Neuronal stem cell (in vitro differentiated cells): ENCODE data around the gene MAP4.

Source experiments
- DNase-seq: peaks from one replicate; pipeline ENCODE4 v3.0.0-alpha.2; 2013; ENCODE audit warnings: low spot score
- H2AFZ ChIP-seq: one replicate; pipeline ENCODE4 v1.6.1; 2013; ENCODE audit warnings: mild to moderate bottlenecking, low read length, inconsistent platforms
- H2AK5ac ChIP-seq: 2 replicates; pipeline ENCODE4 v1.6.1; 2013; ENCODE audit warnings: low read depth, mild to moderate bottlenecking, inconsistent platforms, low read length, moderate library complexity, mixed read lengths
- H2BK120ac ChIP-seq: 2 replicates; pipeline ENCODE4 v1.6.1; 2013; ENCODE audit warnings: low read depth, mild to moderate bottlenecking, inconsistent platforms, low read length, moderate library complexity, mixed read lengths
- H2BK12ac ChIP-seq: one replicate; pipeline ENCODE4 v1.6.1; 2013; ENCODE audit warnings: low read length, inconsistent platforms
- H2BK15ac ChIP-seq: 2 replicates; pipeline ENCODE4 v1.6.1; 2013; ENCODE audit warnings: mild to moderate bottlenecking, low read length, inconsistent platforms, mixed read lengths
- H2BK5ac ChIP-seq: one replicate; pipeline ENCODE4 v1.6.1; 2013; ENCODE audit warnings: inconsistent platforms, mild to moderate bottlenecking, low read length, moderate library complexity
- H3K14ac ChIP-seq: one replicate; pipeline ENCODE4 v1.6.1; 2013; ENCODE audit warnings: low read length, inconsistent platforms
- H3K18ac ChIP-seq: 2 replicates; pipeline ENCODE4 v1.6.1; 2013; ENCODE audit warnings: low read length, inconsistent platforms
- H3K23ac ChIP-seq: 2 replicates; pipeline ENCODE4 v1.6.1; 2013; ENCODE audit warnings: low read depth, mild to moderate bottlenecking, mixed read lengths, low read length, inconsistent platforms; ENCODE audit not compliant: poor library complexity
- H3K27ac ChIP-seq: replicated peaks from 3 replicates; pipeline ENCODE4 v1.5.1; 2013; ENCODE audit warnings: low read length, inconsistent platforms
- H3K27me3 ChIP-seq, 3 experiments: 2 replicates each; pipeline ENCODE4 v1.6.1; 2013; ENCODE audit warnings: low read length in 3 of 3, mild to moderate bottlenecking in 2 of 3, inconsistent platforms in 1 of 3, low read depth in 1 of 3, mixed read lengths in 1 of 3, moderate library complexity in 1 of 3; ENCODE audit not compliant: control insufficient read depth in 3 of 3, insufficient read depth in 3 of 3
- H3K36me3 ChIP-seq, 2 donors: replicated peaks in 1 of 2; 2 replicates each; pipeline ENCODE4 v1.6.1; 2013; ENCODE audit warnings: low read length in 2 of 2; ENCODE audit not compliant: control insufficient read depth in 2 of 2, insufficient read depth in 2 of 2
- H3K4ac ChIP-seq: 2 replicates; pipeline ENCODE4 v1.6.1; 2013; ENCODE audit warnings: inconsistent platforms, mild to moderate bottlenecking, low read length, moderate library complexity
- H3K4me1 ChIP-seq, 2 donors: 1 replicate in 1 of 2; 2 replicates in 1 of 2; pipeline ENCODE4 v1.6.1; 2013; ENCODE audit warnings: low read length in 2 of 2, low read depth in 1 of 2; ENCODE audit not compliant: control insufficient read depth in 2 of 2, insufficient read depth in 1 of 2
- H3K4me2 ChIP-seq: one replicate; pipeline ENCODE4 v1.6.1; 2013; ENCODE audit warnings: mild to moderate bottlenecking, low read length, inconsistent platforms; ENCODE audit not compliant: insufficient read depth, poor library complexity, severe bottlenecking
- H3K4me3 ChIP-seq, 2 donors: 2 replicates each; pipeline ENCODE4 v1.5.1; 2013; ENCODE audit warnings: low read length in 2 of 2, mild to moderate bottlenecking in 2 of 2, inconsistent platforms in 1 of 2, moderate library complexity in 1 of 2
- H3K79me1 ChIP-seq: one replicate; pipeline ENCODE4 v1.6.1; 2013; ENCODE audit warnings: low read depth, mild to moderate bottlenecking, inconsistent platforms, low read length, moderate library complexity
- H3K9ac ChIP-seq: one replicate; pipeline ENCODE4 v1.6.1; 2013; ENCODE audit warnings: mild to moderate bottlenecking, low read depth, low read length, inconsistent platforms; ENCODE audit not compliant: poor library complexity
- H3K9me3 ChIP-seq, 2 donors: replicated peaks in 1 of 2; 2 replicates each; pipeline versions ENCODE3 to v1.6.1; 2013; ENCODE audit warnings: low read length in 2 of 2, mild to moderate bottlenecking in 2 of 2, inconsistent platforms in 1 of 2, low read depth in 1 of 2, mixed read lengths in 1 of 2, moderate library complexity in 1 of 2; ENCODE audit not compliant: control insufficient read depth in 2 of 2, insufficient read depth in 1 of 2
- H4K8ac ChIP-seq: one replicate; pipeline ENCODE4 v1.6.1; 2013; ENCODE audit warnings: low read depth, mild to moderate bottlenecking, inconsistent platforms, low read length, moderate library complexity
- H4K91ac ChIP-seq: one replicate; pipeline ENCODE4 v1.6.1; 2013; ENCODE audit warnings: low read length, low read depth, mild to moderate bottlenecking, inconsistent platforms; ENCODE audit not compliant: poor library complexity
- WGBS, 2 donors: extraction: QIAGEN DNeasy Blood & Tissue Kit; methylation state at CpG; one replicate each; pipeline ENCODE4 v1.1.7; 2013; ENCODE audit warnings: missing lambda C conversion rate in 2 of 2, mixed read lengths in 1 of 2; ENCODE audit not compliant: insufficient read length in 2 of 2, insufficient replicate concordance in 1 of 2; ENCODE audit errors: extremely low coverage in 2 of 2; 5-methylcytosine and 5-hydroxymethylcytosine counted together

The MAP4 gene

GRCh38 chr3:47884603-47885002 lies 131.6 kb downstream of the MAP4 start:
- H3K9ac ChIP-seq = no peak overlapping the region
- no peak overlapping the region for H3K4ac ChIP-seq
- WGBS, 2 donors = no CpG with 5 or more reads among the region's 3 CpGs
- no peak overlapping the region for H3K4me2 ChIP-seq
- H3K23ac ChIP-seq = no peak overlapping the region
- no peaks in the 10 kb centered on the region for H3K79me1 ChIP-seq
- no peak overlapping the region for H3K14ac ChIP-seq
- H4K8ac ChIP-seq = no peak overlapping the region
- peak overlapping the region; percentile 1 for H3K27ac ChIP-seq
- H3K27me3 ChIP-seq = no peaks in the 10 kb centered on the region
- peaks cover 2 to 43% of the 10 kb centered on the region in 2 donors for H3K36me3 ChIP-seq
- H2BK5ac ChIP-seq = no peak overlapping the region
- no peak overlapping the region for H2AFZ ChIP-seq
- H3K4me1 ChIP-seq = peaks cover 1 to 11% of the 10 kb centered on the region in 2 donors
- no peak overlapping the region for H4K91ac ChIP-seq
- H2BK120ac ChIP-seq = no peak overlapping the region
- peak overlapping the region; percentile 53 for H2AK5ac ChIP-seq
- H2BK15ac ChIP-seq = peak overlapping the region; percentile 54
- no peaks in the 10 kb centered on the region for H3K9me3 ChIP-seq
- peak overlapping the region; percentile 51 for H3K18ac ChIP-seq
- no peak for DNase-seq
- no peak overlapping the region for H2BK12ac ChIP-seq
- H3K4me3 ChIP-seq = no peak overlapping the region

- no peaks in the 10 kb centered on the region for H3K9me3 ChIP-seq
- H3K14ac ChIP-seq = no peak overlapping the region
- no peak overlapping the region for H2BK120ac ChIP-seq
- peaks cover 2 to 44% of the 10 kb centered on the region in 2 donors for H3K36me3 ChIP-seq
- no peak overlapping the region for H3K23ac ChIP-seq
- H3K4me3 ChIP-seq = no peak overlapping the region
- no peak for DNase-seq
- H4K8ac ChIP-seq = no peak overlapping the region
- H3K4ac ChIP-seq = no peak overlapping the region
- no peak overlapping the region for H3K18ac ChIP-seq
- H3K27ac ChIP-seq = no peak overlapping the region
- H3K4me2 ChIP-seq = no peak overlapping the region
- H2BK15ac ChIP-seq = no peak overlapping the region
- no peaks in the 10 kb centered on the region for H3K27me3 ChIP-seq
- no peak overlapping the region for H2BK12ac ChIP-seq
- no peak overlapping the region for H4K91ac ChIP-seq
- H2AFZ ChIP-seq = no peak overlapping the region
- H3K79me1 ChIP-seq = no peaks in the 10 kb centered on the region
- no peak overlapping the region for H3K9ac ChIP-seq
- WGBS, 2 donors = no CpG with 5 or more reads among the region's 2 CpGs
- H3K4me1 ChIP-seq = no peaks in the 10 kb centered on the region
- H2AK5ac ChIP-seq = no peak overlapping the region
- no peak overlapping the region for H2BK5ac ChIP-seq
Measured at GRCh38 chr3:47882338-47882737, 133.9 kb downstream of the MAP4 start.

- Histone ChIP-seq H2BK120ac (no peak overlapping the region), H3K4me3 (no peak overlapping the region), H3K4ac (no peak overlapping the region), H3K18ac (no peak overlapping the region), H3K79me1 (no peaks in the 10 kb centered on the region), H2BK5ac (no peak overlapping the region), H3K9me3 (no peaks in the 10 kb centered on the region), H3K9ac (no peak overlapping the region), H3K14ac (no peak overlapping the region), H4K91ac (no peak overlapping the region), H3K36me3 (peaks cover 2 to 53% of the 10 kb centered on the region in 2 donors), H2AK5ac (no peak overlapping the region), H3K4me2 (no peak overlapping the region), H2BK15ac (no peak overlapping the region), H3K27me3 (no peaks in the 10 kb centered on the region), H3K27ac (no peak overlapping the region), H2AFZ (no peak overlapping the region), H3K23ac (no peak overlapping the region), H4K8ac (no peak overlapping the region), H3K4me1 (peaks cover 0 to 7% of the 10 kb centered on the region in 2 donors), H2BK12ac (no peak overlapping the region)
- no peak for DNase-seq
Measured at GRCh38 chr3:47877719-47878118, 138.5 kb downstream of the MAP4 start.

GRCh38 chr3:47877290-47877689 lies 138.9 kb downstream of the MAP4 start:
- Histone ChIP-seq H3K79me1 (no peaks in the 10 kb centered on the region), H3K18ac (no peak overlapping the region), H2BK12ac (no peak overlapping the region), H3K4me1 (peaks cover 0 to 7% of the 10 kb centered on the region in 2 donors), H3K4me3 (no peak overlapping the region), H3K4me2 (no peak overlapping the region), H3K27me3 (no peaks in the 10 kb centered on the region), H3K9ac (no peak overlapping the region), H2BK120ac (no peak overlapping the region), H3K14ac (no peak overlapping the region), H2BK15ac (no peak overlapping the region), H4K8ac (no peak overlapping the region), H3K23ac (no peak overlapping the region), H3K27ac (no peak overlapping the region), H3K36me3 (peaks cover 2 to 57% of the 10 kb centered on the region in 2 donors), H3K9me3 (no peaks in the 10 kb centered on the region), H4K91ac (no peak overlapping the region), H2BK5ac (no peak overlapping the region), H2AFZ (no peak overlapping the region), H2AK5ac (no peak overlapping the region), H3K4ac (no peak overlapping the region)
- WGBS, 2 donors = no CpG with 5 or more reads among the region's 3 CpGs
- no peak for DNase-seq
